C4-2B (cell line): Measurements from ENCODE around the gene HOXC6.
A peak's percentile ranks its signal among the peaks of the same experiment; 100 is the strongest.

Source experiments
- CTCF ChIP-seq: fragments of 450-650 bp; conservative IDR thresholded peaks from 2 replicates; pipeline ENCODE4 v1.5.1; 2017; ENCODE audit warnings: mild to moderate bottlenecking
- ZFX ChIP-seq: fragments of 450-650 bp; IDR thresholded peaks from 2 replicates; pipeline ENCODE4 v1.6.1; 2017

GRCh38 chr12:54017878-54018467, 10.3 kb upstream of the HOXC6 start:
- no peak for TF ChIP-seq CTCF
- TF ChIP-seq ZFX = peak; percentile 93
